ENCODE results near the gene AGO1. TPM values are rescaled to one million over a fixed set of nuclear protein-coding genes. Genes with fewer than 3 reads are reported as not detected.
"Not testable (repeated sequence)": the region's sequence is repeated elsewhere in the genome, so short reads cannot be mapped to it uniquely, and the experiment has no call there.

Gene AGO1
- total RNA-seq, 2 experiments from 2014 or later = 24.9 to 25.3 TPM

DNA sequence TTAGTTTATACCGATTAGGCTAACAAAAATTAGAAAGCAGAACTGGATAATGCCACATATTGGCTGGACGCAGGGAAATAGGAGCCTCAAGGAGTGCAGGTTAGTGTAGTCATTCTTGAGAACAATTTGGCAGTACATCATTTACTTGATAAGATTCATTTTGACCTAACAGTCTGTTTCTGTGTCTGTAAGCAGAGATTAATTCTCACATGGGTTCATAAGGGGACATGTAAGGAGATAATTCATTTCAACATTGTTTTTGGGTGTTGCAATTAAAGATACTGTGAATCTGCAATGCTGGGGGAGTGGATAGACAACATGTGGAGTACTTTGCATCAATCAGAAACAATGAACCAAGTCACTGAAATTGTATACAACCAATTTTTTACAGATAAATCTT, 79.9 kb downstream of the AGO1 start:
- CTCF ChIA-PET = no interaction called here
- Mint-ChIP-seq H3K4me1 (ENCODE audit: low read depth) (no peaks in the 10 kb centered on the region), H3K36me3 (ENCODE audit: low read depth) (peaks cover 9% of the 10 kb centered on the region), H3K27ac (no peak overlapping the region), H3K27me3 (ENCODE audit: low read depth) (no peaks in the 10 kb centered on the region), H3K4me3 (no peak overlapping the region), H3K9me3 (peaks cover 3% of the 10 kb centered on the region)
- intact Hi-C loops (cut with micrococcal nuclease) = no loop called here
- DNase-seq = no peak

DNA sequence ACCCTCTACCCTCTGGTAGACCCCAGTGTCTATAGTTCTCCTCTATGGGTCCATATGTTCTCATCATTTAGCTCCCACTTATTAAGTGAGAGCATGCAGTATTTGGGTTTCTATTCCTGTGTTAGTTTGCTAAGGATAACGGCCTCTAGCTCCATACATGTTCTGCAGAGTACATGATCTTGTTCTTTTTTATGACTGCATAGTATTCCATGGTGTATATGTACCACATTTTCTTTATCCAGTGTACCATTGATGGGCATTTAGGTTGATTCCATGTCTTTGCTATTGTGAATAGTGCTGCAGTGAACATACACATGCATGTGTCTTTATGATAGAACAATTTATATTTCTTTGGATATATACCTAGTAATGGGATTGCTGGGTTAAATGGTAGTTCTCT, 81.3 kb downstream of the AGO1 start:
- DNase-seq; CTCF ChIA-PET; H3K27ac Mint-ChIP-seq; H3K9me3 Mint-ChIP-seq; intact Hi-C loops (cut with micrococcal nuclease); H3K4me3 Mint-ChIP-seq; H3K4me1 Mint-ChIP-seq (ENCODE audit: low read depth); H3K27me3 Mint-ChIP-seq (ENCODE audit: low read depth): not testable (repeated sequence)
- H3K36me3 Mint-ChIP-seq (ENCODE audit: low read depth) = peaks cover 19% of the 10 kb centered on the region

DNA sequence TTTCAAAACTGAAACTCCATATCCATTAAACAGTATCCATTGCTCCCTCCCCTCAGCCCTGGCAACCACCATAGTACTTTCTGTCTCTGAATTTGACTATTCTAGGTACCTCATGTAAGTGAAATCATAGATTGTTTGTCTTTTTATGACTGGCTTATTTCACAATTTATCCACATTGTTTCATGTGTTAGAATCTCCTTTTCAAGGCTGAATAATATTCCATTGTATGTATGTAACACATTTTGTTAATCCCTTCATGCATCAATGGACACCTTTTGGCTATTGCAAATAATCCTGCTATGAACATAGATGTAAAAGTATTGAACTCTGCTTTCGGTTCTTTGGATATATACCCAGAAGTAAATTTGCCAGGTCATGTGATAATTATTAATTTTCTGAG, 85.4 kb downstream of the AGO1 start:
- peaks cover 21% of the 10 kb centered on the region for H3K36me3 Mint-ChIP-seq (ENCODE audit: low read depth)
- intact Hi-C loops (cut with micrococcal nuclease) = no loop called here
- no peak overlapping the region for H3K4me3 Mint-ChIP-seq
- H3K27ac Mint-ChIP-seq = no peak overlapping the region
- H3K9me3 Mint-ChIP-seq = peaks cover 3% of the 10 kb centered on the region
- no peak for DNase-seq
- no peaks in the 10 kb centered on the region for H3K4me1 Mint-ChIP-seq (ENCODE audit: low read depth)
- CTCF ChIA-PET = no interaction called here
- H3K27me3 Mint-ChIP-seq (ENCODE audit: low read depth) = no peaks in the 10 kb centered on the region

DNA sequence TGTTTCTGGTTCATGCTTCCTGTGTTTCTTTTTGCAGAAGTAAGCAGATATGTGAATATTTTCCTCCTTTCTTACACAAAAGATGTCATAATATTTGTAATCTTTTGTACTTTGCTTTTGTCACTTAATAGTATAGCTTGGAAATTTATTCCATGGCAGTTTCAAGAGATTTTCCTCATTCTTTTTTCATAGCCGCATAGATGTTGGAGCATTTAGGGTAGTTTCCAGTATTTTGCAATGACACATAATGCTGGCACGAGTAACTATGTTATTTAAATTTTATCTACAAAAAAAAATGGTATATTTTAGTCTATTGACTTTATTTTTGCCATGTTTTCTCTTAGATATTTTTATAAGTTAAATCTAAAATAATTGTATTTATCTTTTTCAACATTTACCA, 88.6 kb downstream of the AGO1 start:
- H3K27me3 Mint-ChIP-seq (ENCODE audit: low read depth) = no peaks in the 10 kb centered on the region
- intact Hi-C loops (cut with micrococcal nuclease) = no loop called here
- CTCF ChIA-PET = no interaction called here
- peaks cover 25% of the 10 kb centered on the region for H3K36me3 Mint-ChIP-seq (ENCODE audit: low read depth)
- H3K4me3 Mint-ChIP-seq = no peak overlapping the region
- H3K9me3 Mint-ChIP-seq = no peaks in the 10 kb centered on the region
- peaks cover 4% of the 10 kb centered on the region for H3K4me1 Mint-ChIP-seq (ENCODE audit: low read depth)
- H3K27ac Mint-ChIP-seq = no peak overlapping the region
- no peak for DNase-seq

DNA sequence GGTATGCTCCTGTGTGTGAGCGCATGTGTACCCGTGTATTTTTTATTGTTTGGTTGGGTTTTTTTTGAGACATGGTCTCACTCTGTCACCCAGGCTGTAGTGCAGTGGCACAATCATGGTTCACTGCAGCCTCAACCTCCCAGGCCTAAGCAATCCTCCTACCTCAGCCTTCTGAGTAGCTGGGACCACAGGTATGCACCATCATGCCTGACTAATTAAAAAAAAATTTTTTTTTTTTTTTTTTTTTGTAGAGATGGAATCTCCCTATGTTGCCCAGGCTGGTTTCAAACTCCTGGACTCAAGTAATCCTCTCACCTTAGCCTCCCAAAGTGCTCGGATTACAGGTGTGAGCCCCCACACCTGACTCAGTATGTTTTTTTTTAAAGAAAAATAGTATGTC, 89.6 kb downstream of the AGO1 start:
- H3K4me1 Mint-ChIP-seq (ENCODE audit: low read depth); H3K27ac Mint-ChIP-seq; CTCF ChIA-PET; DNase-seq; intact Hi-C loops (cut with micrococcal nuclease); H3K9me3 Mint-ChIP-seq; H3K4me3 Mint-ChIP-seq; H3K27me3 Mint-ChIP-seq (ENCODE audit: low read depth): not testable (repeated sequence)
- H3K36me3 Mint-ChIP-seq (ENCODE audit: low read depth) = peaks cover 25% of the 10 kb centered on the region

DNA sequence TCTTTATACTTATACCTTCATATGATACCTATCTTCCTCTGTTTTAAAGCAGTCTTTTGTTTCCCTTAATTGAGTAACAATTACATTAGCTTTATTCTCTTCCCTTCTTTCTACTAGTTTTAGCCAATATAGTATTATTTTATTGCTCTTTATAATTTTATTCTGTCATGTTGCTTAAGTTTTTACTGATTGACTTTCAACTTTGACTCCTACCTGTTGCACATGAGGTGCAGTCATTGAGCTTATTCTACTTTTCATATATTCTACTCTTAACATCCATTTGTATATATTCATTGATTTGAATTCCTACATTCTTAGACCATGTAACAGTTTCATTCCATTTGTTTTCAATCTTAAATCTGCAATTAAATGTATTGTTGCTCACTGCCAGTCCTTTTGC, 97.1 kb downstream of the AGO1 start:
- H3K4me1 Mint-ChIP-seq (ENCODE audit: low read depth) = no peaks in the 10 kb centered on the region
- peaks cover 10% of the 10 kb centered on the region for H3K36me3 Mint-ChIP-seq (ENCODE audit: low read depth)
- intact Hi-C loops (cut with micrococcal nuclease) = no loop called here
- H3K27me3 Mint-ChIP-seq (ENCODE audit: low read depth) = no peaks in the 10 kb centered on the region
- no peaks in the 10 kb centered on the region for H3K9me3 Mint-ChIP-seq
- no peak for DNase-seq
- H3K4me3 Mint-ChIP-seq = no peak overlapping the region
- CTCF ChIA-PET = no interaction called here
- no peak overlapping the region for H3K27ac Mint-ChIP-seq

Other genes starting within 250 kb of the AGO1 start
- 10 to 100 TPM; 91.9 to 96.4 TPM for gene PSMB2, start 241.7 kb upstream of the AGO1 start, total RNA-seq
- 1 to 10 TPM; 4.0 to 5.2 TPM for gene C1orf216, start 164.3 kb upstream of the AGO1 start, total RNA-seq
- gene CLSPN, start 113.2 kb upstream of the AGO1 start, total RNA-seq = 10 to 100 TPM; 48.9 to 51.8 TPM
- gene AGO4, start 75.2 kb upstream of the AGO1 start, total RNA-seq = 1 to 10 TPM; 2.0 to 3.1 TPM
- gene AGO3, start 47.9 kb downstream of the AGO1 start, total RNA-seq = 10 to 100 TPM; 25.1 to 28.2 TPM
- gene TEKT2, start 200.9 kb downstream of the AGO1 start, total RNA-seq = not detected
- gene ADPRS, start 205.7 kb downstream of the AGO1 start, total RNA-seq = 10 to 100 TPM; 23.2 to 24.6 TPM
- gene COL8A2, start 242.0 kb downstream of the AGO1 start, total RNA-seq = under 1 TPM in 1 of 2 experiments, not detected in 1; 0.07 TPM